Body of pancreas (tissue), 4 donors: ENCODE measurements around the gene RPS25.

Experiments
- CTCF ChIP-seq, 7 experiments: fragments of 450-650 bp in 4 of 7; fragments of 200-600 bp in 3 of 7; sonication (generic) in 3 of 7; IDR thresholded peaks; one replicate each; pipeline ENCODE4 v1.5.1; 2016 to 2019; ENCODE audit warnings: antibody characterized with exemption in 7 of 7
- POLR2A ChIP-seq, 3 donors: fragments of 450-650 bp; IDR thresholded peaks; one replicate each; pipeline ENCODE4 v1.6.1; 2016; ENCODE audit warnings: antibody characterized with exemption in 3 of 3, mild to moderate bottlenecking in 2 of 3

- TF ChIP-seq CTCF (IDR thresholded peaks at IDR 0.05) (no peak), POLR2A (IDR thresholded peaks at IDR 0.05) (no peak)
Observed at GRCh38 chr11:119028346-119029068, 10.4 kb upstream of the RPS25 start.
